IPS-NIHi7 (cell line): ENCODE measurements around the gene CABLES1.
A peak's percentile ranks its signal among the peaks of the same experiment; 100 is the strongest.

Experiments used
- DNase-seq: peaks from one replicate; pipeline ENCODE4 v3.0.0; 2012; ENCODE audit warnings: mixed read lengths; ENCODE audit errors: extremely low spot score

Gene CABLES1

GRCh38 chr18:23191232-23191631, 55.9 kb downstream of the CABLES1 start:
- no peak for DNase-seq

GRCh38 chr18:23193742-23194141, 58.5 kb downstream of the CABLES1 start:
- no peak for DNase-seq

GRCh38 chr18:23194155-23194996, 59.1 kb downstream of the CABLES1 start:
- DNase-seq, result no peak

- DNase-seq, result no peak
These were observed 60.0 kb downstream of the CABLES1 start for GRCh38 chr18:23194997-23195957.

GRCh38 chr18:23196119-23197007, 61.1 kb downstream of the CABLES1 start:
- peak; percentile 64 for DNase-seq

GRCh38 chr18:23198217-23198845, 63.0 kb downstream of the CABLES1 start:
- DNase-seq, result no peak

- DNase-seq, result no peak
These were observed 65.5 kb downstream of the CABLES1 start for GRCh38 chr18:23200756-23201155.

- DNase-seq, result no peak
These were observed 66.5 kb downstream of the CABLES1 start for GRCh38 chr18:23201741-23202140.

- DNase-seq, result no peak
These were observed 68.7 kb downstream of the CABLES1 start for GRCh38 chr18:23203891-23204432.

GRCh38 chr18:23204589-23205235, 69.4 kb downstream of the CABLES1 start:
- no peak for DNase-seq

GRCh38 chr18:23205980-23206379, 70.7 kb downstream of the CABLES1 start:
- no peak for DNase-seq

- DNase-seq, result peak; percentile 91
These were observed 72.1 kb downstream of the CABLES1 start for GRCh38 chr18:23207191-23207955.

GRCh38 chr18:23207994-23208393, 72.7 kb downstream of the CABLES1 start:
- DNase-seq, result no peak

- DNase-seq, result no peak
These were observed 73.3 kb downstream of the CABLES1 start for GRCh38 chr18:23208600-23208999.

- DNase-seq, result no peak
These were observed 73.7 kb downstream of the CABLES1 start for GRCh38 chr18:23209031-23209430.

GRCh38 chr18:23209796-23210195, 74.5 kb downstream of the CABLES1 start:
- no peak for DNase-seq

GRCh38 chr18:23210526-23210925, 75.2 kb downstream of the CABLES1 start:
- no peak for DNase-seq

GRCh38 chr18:23211146-23211545, 75.9 kb downstream of the CABLES1 start:
- DNase-seq, result no peak

- no peak for DNase-seq
These were observed 76.9 kb downstream of the CABLES1 start for GRCh38 chr18:23212161-23212560.
